HG03066 (cell line): ENCODE results near the gene NUP188.
"Not testable (repeated sequence)": the region's sequence is repeated elsewhere in the genome, so short reads cannot be mapped to it uniquely, and the experiment has no call there.

Experiments
- ATAC-seq: cut with Tn5 transposase; IDR thresholded peaks from one replicate; pipeline ENCODE4 v1.9.1; 2021; ENCODE audit warnings: low read depth; ENCODE audit not compliant: unreplicated experiment

The NUP188 gene

DNA sequence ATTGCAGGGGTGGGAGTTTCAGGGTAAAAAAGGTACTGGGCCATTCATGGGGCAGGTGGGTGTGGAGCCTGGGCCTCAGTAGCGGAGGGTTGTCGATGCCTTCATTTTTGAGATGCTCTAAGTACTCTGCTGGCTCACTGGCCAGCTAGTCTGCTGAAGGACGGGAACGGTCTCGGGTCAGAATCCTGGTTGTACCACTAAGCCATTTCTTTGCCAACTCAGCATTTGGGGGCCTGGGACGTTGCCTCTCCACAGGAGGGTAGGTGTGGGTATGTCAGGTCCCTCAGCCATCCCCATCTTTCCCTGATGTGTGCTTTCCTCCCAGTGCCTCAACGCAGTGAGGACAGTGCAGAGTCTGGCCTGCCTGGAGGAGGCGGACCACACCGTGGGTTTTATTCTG lies 55.5 kb downstream of the NUP188 start:
- ATAC-seq: no peak

DNA sequence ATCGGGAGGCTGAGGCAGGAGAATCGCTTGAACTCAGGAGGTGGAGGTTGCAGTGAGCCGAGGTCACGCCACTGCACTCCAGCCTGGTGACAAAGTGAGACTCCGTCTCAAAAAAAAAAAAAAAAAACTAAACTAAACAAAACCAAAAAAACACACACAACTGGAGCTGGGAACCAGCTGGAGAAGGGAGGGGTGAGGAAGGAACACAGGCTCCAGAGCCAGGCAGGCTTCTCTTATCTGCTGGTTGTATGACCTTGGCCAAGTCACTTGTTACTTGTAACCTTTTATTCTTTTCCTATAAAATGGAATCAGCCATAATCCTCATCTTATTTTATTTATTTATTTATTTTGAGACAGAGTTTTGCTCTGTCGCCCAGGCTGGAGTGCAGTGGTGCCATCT lies 56.7 kb downstream of the NUP188 start:
- ATAC-seq: not testable (repeated sequence)

- no peak for ATAC-seq
These were observed 58.0 kb downstream of the NUP188 start for GRCh38 chr9:129005336-129005997.

DNA sequence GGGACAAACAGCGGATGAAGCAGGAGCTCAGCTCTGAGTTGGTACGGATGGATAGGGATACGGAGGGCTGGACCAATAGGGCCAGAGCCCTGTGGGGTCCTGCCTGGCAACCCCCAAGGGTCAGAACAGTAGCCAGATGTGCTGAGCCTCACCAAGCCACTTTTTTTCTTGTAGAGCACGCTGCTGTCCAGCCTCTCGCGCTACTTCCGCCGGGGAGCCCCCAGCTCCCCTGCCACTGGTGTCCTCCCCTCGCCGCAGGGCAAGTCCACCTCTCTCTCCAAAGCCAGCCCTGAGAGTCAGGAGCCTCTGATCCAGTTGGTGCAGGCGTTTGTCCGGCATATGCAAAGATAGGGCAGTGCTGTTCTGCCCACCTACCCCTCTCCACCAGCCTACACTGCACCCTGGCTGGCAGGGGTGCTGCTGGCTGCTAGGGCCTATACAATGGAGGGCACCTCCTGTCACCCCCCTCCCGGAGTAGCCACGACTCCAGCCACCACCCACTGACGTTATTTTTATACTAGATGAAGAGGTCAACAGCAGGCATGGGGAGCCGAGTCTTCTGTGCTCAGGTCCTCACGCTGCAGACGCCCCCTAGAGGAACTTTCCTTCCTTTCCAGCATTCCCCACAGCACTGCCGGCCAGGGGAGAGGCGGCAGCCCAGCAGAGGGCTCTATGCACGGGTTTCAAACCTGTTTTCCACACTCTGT lies 59.0 kb downstream of the NUP188 start:
- no peak for ATAC-seq

- ATAC-seq: no peak
These were observed 59.7 kb downstream of the NUP188 start for GRCh38 chr9:129007035-129007765.

GRCh38 chr9:129007766-129008468 lies 60.4 kb downstream of the NUP188 start:
- no peak for ATAC-seq

DNA sequence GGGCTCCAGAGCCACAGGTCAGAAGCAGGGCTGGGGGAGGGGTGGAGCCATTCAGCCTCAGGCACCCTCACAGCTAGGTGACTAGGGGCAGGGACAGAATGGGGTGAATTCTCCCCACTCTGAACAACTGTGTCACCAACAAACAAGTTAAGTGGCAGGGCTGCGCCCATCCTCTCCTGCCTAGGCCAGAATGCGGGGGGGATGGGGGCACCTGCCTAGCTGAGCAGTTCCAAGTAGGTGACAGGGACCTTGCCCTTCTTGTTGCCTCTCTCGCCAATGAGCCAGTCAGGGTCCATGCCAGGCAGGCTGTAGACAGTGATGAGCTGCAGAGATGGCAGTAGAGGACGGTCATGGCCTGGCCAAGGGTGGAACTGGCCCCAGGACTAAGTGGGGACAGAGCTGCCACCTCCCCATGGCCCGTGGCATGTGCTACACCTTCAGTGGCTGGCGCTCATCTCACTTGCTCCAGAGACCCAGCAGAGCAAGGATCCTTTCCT lies 61.0 kb downstream of the NUP188 start:
- no peak for ATAC-seq

DNA sequence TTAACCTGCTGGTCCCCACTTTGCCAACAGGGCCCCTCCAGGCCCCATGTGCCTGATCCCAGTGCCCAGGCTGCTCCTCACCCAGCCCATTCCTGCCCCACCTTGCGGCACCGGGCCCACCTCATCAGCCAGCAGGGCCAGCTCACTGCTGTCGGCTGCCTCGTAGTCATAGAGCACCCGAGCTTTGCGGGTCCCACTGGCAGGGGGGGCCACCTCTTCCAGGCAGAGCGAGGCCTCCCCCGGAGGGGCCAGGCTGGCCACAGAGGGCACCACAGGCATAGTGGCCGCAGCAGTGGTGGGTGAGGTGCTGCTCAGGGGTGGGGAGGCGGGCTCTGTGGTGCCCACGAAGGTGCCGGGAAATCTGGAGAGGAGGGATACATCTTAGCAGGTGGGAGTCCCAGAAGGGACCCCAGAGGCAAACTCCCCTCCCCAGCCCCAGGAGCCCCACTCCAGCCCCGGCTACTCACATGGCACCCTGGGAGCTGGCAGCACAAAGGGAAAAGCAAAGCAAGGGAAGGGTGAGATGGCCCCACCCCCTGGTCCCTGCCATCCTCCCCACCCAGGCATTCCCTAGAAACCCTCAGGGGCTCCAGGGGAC lies 61.6 kb downstream of the NUP188 start:
- no peak for ATAC-seq

GRCh38 chr9:129009584-129010141 lies 62.2 kb downstream of the NUP188 start:
- no peak for ATAC-seq

DNA sequence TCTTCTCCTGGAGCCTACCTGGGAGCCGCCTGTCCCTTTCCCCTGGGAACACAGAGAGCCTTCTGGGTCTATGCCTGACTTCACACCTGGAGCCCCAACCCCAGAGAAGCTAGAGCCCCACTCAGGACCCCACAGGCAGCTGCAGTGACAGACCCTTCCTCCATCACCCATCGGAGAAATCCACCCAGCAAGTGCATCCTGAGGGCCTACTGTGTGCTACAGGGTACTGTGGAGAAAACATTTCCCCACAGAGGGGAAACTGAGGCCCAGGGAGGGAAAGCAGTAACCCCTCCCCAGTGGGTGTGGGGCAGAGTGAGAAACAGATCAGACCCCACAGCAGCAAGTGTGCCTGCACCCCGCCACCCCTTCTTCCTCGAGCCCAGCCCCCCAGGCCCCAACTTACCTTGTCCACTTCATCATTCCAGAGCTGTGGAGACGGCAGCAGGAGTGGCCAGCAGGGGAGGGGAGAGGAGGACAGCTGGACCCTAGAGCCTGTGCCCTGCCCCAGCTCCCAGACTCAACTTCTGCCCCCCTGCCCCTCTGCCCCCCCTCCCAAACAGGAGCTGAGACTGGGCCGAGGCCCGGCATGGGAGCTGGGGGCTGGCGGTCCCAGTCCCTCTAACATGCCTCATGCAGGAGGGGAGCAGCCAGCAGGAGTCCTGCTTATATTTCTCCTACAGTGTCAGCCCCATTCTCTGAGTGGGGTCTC lies 62.9 kb downstream of the NUP188 start:
- no peak for ATAC-seq

DNA sequence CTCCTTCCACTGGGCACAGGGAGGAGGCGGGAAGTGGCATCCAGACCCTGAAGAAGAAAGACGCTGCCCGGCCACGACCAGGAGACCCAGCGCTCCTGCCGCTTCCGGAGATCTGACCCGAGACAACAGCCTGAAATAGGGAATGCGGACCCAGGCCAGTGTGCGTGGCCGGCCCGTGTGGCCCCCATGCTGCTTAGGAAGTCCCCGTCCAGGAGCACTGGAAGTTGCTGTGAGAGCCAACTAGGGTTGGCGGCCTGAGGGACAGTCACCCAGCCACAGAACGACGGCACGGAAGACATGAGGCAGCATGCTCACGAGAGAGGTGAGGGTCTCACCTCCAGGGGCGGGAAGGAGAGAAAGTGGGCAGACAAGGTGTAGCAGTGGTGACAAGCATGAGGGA lies 63.7 kb downstream of the NUP188 start:
- no peak for ATAC-seq

DNA sequence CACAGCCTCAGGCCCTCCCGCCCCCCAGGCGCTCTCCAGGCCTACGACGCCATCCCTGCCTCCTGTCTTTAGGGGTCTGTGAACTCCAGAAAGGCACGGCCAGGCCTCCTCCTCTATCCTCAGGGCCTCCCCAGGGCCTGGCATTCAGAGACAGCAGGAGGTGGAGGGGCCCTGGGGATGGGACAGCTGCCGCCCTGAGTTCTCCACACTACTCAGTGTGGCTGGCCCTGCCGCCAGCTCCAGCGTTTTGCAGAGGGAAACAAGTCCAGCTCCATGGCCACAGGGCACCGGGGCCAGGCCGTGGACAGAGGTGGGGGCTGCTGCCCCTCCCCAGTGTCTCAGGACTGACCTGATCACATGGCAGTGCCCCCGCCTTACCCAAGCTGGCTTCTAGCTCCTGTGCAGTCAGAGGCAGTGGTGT lies 64.3 kb downstream of the NUP188 start:
- ATAC-seq: no peak

DNA sequence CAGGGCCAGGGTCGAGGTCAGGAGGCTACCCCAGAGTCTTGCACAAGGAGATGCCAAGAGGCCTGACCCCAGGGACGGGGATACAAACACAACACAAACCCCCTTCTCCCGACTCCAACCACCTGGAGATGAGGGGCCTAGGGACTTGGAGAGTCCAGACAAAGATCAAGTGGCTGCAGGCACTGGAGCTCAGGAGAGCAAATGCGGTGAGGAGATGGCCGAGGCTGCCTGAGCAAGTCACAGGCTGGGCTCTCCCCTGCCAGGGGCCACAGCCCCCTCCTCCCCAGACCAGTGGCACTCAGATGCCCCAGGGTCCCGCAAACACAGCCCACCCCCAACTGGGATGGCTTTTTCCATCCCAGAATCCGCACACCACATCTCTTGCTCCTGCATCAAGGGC lies 64.8 kb downstream of the NUP188 start:
- ATAC-seq: no peak

- ATAC-seq: no peak
These were observed 65.5 kb downstream of the NUP188 start for GRCh38 chr9:129012893-129013448.

- ATAC-seq: no peak
These were observed 66.2 kb downstream of the NUP188 start for GRCh38 chr9:129013674-129014073.

DNA sequence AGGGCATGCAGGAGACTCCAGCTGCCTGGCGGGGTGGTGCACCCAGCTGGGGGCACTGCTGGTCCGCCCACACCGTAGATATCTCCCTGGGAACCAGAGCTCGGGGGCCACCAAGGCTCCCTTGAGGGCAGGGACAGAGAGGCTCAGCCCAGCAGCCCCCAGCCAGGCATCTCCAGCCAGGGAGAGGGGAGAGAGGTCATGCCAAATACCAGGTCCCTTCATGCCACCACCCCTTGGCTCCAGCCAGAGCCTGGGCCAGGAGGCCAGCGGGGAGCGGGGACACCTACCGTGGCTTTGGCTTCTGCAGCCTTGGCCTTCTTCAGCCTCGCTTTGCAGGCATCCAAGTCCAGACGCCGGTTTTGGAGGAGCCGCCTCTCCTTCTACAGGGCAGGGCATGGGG lies 66.6 kb downstream of the NUP188 start:
- no peak for ATAC-seq

DNA sequence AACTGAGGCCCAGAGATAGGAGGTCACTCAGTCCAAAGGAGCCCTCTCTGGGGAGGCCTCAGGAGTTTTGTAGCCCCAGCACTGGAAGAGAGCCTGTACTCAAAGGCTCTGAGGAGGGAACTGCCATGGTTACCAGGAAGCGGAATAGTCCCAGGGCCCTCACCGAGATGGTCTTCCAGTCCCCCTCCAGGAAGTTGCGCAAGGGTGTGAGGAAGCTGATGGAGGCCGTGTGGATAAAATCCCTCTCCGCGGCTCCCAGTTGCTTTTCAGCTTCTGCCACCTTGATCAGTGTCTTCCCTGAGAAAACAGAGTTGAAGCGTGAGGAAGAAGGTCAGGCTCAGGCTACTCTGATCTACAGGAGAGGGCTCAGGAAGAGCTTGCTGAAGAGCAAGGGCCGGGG lies 67.1 kb downstream of the NUP188 start:
- no peak for ATAC-seq

DNA sequence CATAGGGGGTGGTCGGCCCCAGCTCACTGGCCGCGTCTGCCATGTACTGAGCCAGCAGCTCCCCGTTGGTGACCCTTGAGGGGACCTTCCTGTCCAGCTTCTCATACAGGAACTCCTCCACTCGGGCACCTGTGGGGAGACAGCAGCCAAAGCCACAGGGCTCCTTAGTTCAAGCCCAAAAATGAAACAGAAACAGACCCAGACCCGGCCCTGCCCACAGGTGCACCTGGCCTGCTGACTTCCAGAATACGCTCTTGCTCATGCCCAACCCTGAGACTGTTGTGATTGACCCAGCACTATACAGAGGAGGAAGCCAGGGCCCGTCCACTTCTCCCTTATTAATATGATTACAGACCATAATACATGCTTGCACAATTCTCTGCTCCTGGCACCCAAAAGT lies 73.6 kb downstream of the NUP188 start:
- peak; percentile 60 for ATAC-seq

DNA sequence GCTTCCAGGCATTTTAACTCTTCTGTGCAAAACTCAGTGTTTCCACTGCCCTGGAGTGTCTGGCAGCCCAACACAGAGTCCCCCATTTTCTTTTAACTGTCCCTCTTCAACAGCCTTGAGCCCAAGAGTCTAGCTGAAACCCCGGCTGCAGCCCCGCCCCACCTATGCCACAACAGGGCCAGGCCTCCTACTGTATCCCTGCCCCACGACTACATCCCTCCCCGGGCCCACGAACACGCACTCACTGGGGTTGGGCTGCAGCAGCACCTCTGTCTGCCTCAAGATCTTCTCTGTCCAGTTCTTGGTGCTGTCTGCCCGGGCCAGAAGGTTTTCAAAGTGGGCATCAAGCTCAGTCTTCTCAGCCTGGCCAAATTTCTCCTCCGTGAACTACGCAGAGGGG lies 74.5 kb downstream of the NUP188 start:
- no peak for ATAC-seq
